Activated CD4-positive, alpha-beta T cell treated with anti-CD3 and anti-CD28 coated beads, Interleukin-2, amount 50 U/mL, for 1 hour (primary cell): ENCODE measurements around the gene SC5D.

Source experiments
- DNase-seq: peaks from one replicate; pipeline ENCODE4 v3.0.0-alpha.2; 2020

SC5D gene

GRCh38 chr11:121329781-121330395 lies 37.3 kb downstream of the SC5D start:
- DNase-seq: no peak

GRCh38 chr11:121330614-121331435 lies 38.3 kb downstream of the SC5D start:
- no peak for DNase-seq

GRCh38 chr11:121334973-121335710 lies 42.6 kb downstream of the SC5D start:
- DNase-seq: no peak

- no peak for DNase-seq
Measured at GRCh38 chr11:121336279-121336937, 43.8 kb downstream of the SC5D start.

GRCh38 chr11:121337078-121337477 lies 44.5 kb downstream of the SC5D start:
- no peak for DNase-seq

GRCh38 chr11:121337740-121338272 lies 45.2 kb downstream of the SC5D start:
- DNase-seq: no peak

- DNase-seq: no peak
Measured at GRCh38 chr11:121338536-121338935, 46.0 kb downstream of the SC5D start.

- DNase-seq: no peak
Measured at GRCh38 chr11:121340032-121340580, 47.5 kb downstream of the SC5D start.

GRCh38 chr11:121341609-121342008 lies 49.0 kb downstream of the SC5D start:
- DNase-seq: no peak

GRCh38 chr11:121344824-121345223 lies 52.3 kb downstream of the SC5D start:
- DNase-seq: no peak

GRCh38 chr11:121347094-121347493 lies 54.5 kb downstream of the SC5D start:
- no peak for DNase-seq

GRCh38 chr11:121347813-121348212 lies 55.2 kb downstream of the SC5D start:
- no peak for DNase-seq

GRCh38 chr11:121348220-121348875 lies 55.8 kb downstream of the SC5D start:
- no peak for DNase-seq

- no peak for DNase-seq
Measured at GRCh38 chr11:121349790-121350189, 57.2 kb downstream of the SC5D start.

GRCh38 chr11:121350314-121351082 lies 57.9 kb downstream of the SC5D start:
- no peak for DNase-seq

- no peak for DNase-seq
Measured at GRCh38 chr11:121351083-121351630, 58.6 kb downstream of the SC5D start.

- no peak for DNase-seq
Measured at GRCh38 chr11:121352251-121352891, 59.8 kb downstream of the SC5D start.

- DNase-seq: no peak
Measured at GRCh38 chr11:121354192-121354591, 61.6 kb downstream of the SC5D start.

- no peak for DNase-seq
Measured at GRCh38 chr11:121356357-121356756, 63.8 kb downstream of the SC5D start.
